KBM-7 (cell line): Measurements from ENCODE around the gene TRIM64C.
"Not testable (repeated sequence)": the region's sequence is repeated elsewhere in the genome, so short reads cannot be mapped to it uniquely, and the experiment has no call there.

Source experiments
- DNase-seq: peaks from one replicate; pipeline ENCODE4 v3.0.0-alpha.2; 2015
- in situ Hi-C: fragments of 300-500 bp; cut with MboI; formaldehyde crosslinking; loops from 2 replicates; pipeline ENCODE4 v1.14.3; 2020; ENCODE audit warnings: low sequenced_read_pairs, low pct_unique_long_range_greater_than_20kb, mixed read lengths

TRIM64C gene, protein sequence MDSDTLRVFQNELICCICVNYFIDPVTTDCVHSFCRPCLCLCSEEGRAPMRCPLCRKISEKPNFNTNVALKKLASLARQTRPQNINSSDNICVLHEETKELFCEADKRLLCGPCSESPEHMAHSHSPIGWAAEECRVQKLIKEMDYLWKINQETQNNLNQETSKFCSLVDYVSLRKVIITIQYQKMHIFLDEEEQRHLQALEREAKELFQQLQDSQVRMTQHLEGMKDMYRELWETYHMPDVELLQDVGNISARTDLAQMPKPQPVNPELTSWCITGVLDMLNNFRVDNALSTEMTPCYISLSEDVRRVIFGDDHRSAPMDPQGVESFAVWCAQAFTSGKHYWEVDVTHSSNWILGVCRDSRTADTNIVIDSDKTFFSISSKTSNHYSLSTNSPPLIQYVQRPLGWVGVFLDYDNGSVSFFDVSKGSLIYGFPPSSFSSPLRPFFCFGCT

DNA sequence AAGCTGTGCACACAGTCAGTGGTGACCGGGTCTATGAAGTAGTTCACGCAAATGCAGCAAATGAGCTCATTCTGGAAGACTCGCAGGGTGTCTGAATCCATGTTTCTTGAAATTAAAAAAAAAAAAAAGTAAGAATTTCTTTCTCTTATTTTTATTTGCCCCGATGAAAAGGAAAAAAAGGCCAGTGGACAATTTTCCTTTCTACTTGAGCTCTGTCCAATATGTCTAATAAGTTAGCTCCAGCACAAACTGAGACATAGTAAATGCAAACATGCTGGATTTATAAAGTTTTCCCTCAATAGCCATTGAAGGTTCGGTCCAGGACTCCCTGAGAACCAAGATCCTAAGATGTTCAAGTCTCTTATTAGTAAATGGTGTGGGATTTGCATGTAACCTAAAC, at the start of gene TRIM64C:
TRIM64C (minus strand) TSS at position 101 of the 400 bp plus-strand sequence; CDS start at position 101, 0 bp downstream.
- in situ Hi-C loops, DNase-seq: not testable (repeated sequence)

DNA sequence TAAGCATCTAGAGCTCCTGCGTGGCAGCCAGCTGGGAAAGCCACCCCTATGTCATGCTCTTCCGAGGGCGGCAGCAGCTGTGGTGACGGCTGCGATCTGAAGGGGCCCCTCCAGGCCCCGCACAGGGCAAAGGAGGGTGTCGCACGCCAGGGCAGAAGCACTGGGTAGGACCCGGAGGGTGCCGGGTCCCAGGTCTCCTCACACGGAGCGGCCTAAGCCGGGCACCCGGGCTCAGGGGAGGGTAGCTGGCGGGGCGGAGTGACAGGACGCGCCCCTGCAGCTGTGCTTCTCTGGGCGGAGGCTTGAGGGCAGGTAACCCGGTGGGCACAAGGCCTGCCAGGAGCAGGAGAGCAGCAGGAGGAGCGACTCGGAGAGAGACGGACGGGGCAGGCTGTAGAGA, 43.4 kb upstream of the TRIM64C start:
- DNase-seq, in situ Hi-C loops: not testable (repeated sequence)

DNA sequence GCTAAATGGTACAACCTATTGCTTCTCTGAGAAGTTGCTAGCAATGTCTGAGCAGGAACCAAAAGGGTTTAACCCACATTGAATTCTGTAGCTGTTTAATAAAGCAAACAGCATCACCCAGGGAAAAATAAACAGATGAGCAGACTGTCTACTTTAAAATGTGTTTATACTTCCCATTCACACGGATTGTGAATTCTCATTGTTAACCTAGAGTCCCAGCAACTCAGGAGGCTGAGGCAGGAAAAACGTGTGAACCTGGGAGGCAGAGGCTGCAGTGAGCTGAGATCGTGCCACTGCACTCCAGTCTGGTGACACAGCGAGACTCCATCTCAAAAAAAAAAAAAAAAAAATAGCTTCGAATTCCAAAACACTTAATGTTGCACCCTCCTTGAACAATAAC, 11.0 kb upstream of the TRIM64C start:
- in situ Hi-C loops, DNase-seq: not testable (repeated sequence)

DNA sequence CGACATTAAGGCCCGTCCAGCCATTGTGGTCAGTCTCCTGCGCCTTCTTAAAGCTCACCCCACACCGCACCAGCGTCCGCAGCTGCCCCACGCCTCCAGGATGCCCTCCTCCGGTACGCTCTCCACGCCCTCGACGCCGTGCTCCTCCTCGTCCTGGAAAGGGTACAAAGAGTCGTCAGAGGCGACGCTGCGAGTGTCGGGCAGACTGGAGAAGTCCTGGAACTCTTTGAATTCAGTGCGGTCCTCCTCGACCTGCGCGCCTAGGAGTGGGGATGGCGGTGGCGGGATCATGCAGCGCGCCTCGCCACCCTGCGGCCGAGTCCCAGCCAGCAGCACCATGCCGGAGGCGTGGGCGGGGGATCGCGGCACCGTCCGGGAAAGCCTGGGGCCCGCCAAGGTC, 9.1 kb downstream of the TRIM64C start:
- in situ Hi-C loops, DNase-seq: not testable (repeated sequence)

DNA sequence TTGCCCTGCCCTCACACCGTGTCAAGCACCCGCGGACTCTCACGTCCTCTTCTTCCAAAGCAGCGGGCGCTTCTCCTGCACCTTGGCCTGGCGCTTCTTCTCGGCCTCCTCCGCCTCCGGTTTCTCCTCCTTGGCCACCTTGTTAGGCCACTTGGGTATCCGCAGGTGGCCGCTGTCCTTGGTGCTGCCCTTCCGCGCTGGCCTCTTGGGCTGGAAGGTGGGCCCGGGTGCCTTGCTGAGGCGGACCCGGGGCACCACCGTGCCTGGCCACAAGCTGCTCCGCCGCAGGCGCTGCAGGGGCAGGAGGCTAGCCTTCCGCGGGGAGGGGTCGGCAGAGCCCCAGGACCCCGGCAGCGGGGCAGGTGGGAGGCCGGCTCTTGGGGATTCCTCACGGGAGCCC, 10.7 kb downstream of the TRIM64C start:
- in situ Hi-C loops, DNase-seq: not testable (repeated sequence)

DNA sequence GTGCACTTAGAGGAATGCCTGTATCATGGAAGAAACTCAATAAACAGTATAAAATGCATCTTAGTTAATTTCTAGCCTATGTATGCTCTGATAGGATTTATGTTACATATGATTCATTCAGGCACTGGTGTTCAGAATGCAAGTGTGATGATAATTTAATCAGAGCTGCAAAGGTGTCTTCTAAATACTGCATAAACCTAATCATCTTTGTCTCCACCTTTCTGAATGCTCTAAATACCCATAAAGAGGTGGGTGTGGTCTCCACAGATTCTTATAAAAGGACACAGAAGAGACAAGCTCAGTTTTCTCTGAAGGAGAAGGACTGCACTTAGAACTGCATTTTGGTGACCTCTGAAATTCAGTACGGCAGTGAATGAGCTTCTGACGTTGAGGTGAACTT, 30.4 kb downstream of the TRIM64C start, which contains the start of gene TRIM49B:
TRIM49B (plus strand) TSS at position 301 of the 400 bp plus-strand sequence. CDS start 2,777 bp downstream, outside the sequence.
- DNase-seq, in situ Hi-C loops: not testable (repeated sequence)
